Thymus (tissue), 11 donors: ENCODE data around the gene ZNF280B. TPM values are rescaled to one million over a fixed set of nuclear protein-coding genes. Genes with fewer than 3 reads are reported as not detected.
A peak's percentile ranks its signal among the peaks of the same experiment; 100 is the strongest.
"Not testable (repeated sequence)": the region's sequence is repeated elsewhere in the genome, so short reads cannot be mapped to it uniquely, and the experiment has no call there.

ENCODE experiments used
- DNase-seq, 9 donors: peaks; one replicate each; pipeline ENCODE4 v3.0.0-alpha.2; 2013; ENCODE audit warnings: low spot score in 9 of 9, low read depth in 6 of 9, missing footprints in 1 of 9
- H3K27ac ChIP-seq, 2 donors: one replicate each; pipeline ENCODE4 v1.5.1; 2013; ENCODE audit warnings: control low read depth in 1 of 2, low read depth in 1 of 2, low read length in 1 of 2, mild to moderate bottlenecking in 1 of 2, moderate library complexity in 1 of 2
- H3K27me3 ChIP-seq, 2 donors: one replicate each; pipeline ENCODE4 v1.5.1; 2013; ENCODE audit warnings: low read length in 1 of 2; ENCODE audit not compliant: control insufficient read depth in 2 of 2, insufficient read depth in 1 of 2
- H3K36me3 ChIP-seq, 2 donors: one replicate each; pipeline ENCODE4 v1.5.1; 2013; ENCODE audit warnings: low read length in 1 of 2, mild to moderate bottlenecking in 1 of 2, moderate library complexity in 1 of 2; ENCODE audit not compliant: control insufficient read depth in 2 of 2, insufficient read depth in 2 of 2
- H3K4me1 ChIP-seq, 2 donors: one replicate each; pipeline ENCODE4 v1.5.1; 2013; ENCODE audit warnings: low read length in 2 of 2; ENCODE audit not compliant: control insufficient read depth in 2 of 2, insufficient read depth in 2 of 2
- H3K4me3 ChIP-seq, 2 donors: one replicate each; pipeline ENCODE4 v1.5.1; 2013; ENCODE audit warnings: low read length in 2 of 2, control low read depth in 1 of 2, mild to moderate bottlenecking in 1 of 2
- H3K9me3 ChIP-seq, 2 donors: one replicate each; pipeline ENCODE4 v1.5.1; 2013; ENCODE audit warnings: low read length in 1 of 2, mild to moderate bottlenecking in 1 of 2; ENCODE audit not compliant: control insufficient read depth in 2 of 2, insufficient read depth in 1 of 2
- WGBS: extraction: QIAGEN DNeasy Blood & Tissue Kit; methylation state at CpG from one replicate; pipeline ENCODE4 v1.1.7; 2013; 5-methylcytosine and 5-hydroxymethylcytosine counted together
- polyA plus RNA-seq: library from polyadenylated mRNA; stranded (reverse); fragments of 200-250 nt; gene quantifications from one replicate; pipeline ENCODE4 v1.2.3, GENCODE V29; 2013
- total RNA-seq: library from RNA; stranded (reverse); fragments of 120-200 nt; gene quantifications from one replicate; pipeline ENCODE4 v1.2.4, GENCODE V29; 2013
- donor health status: healthy.

The ZNF280B gene
- total and polyA plus RNA-seq, 2 donors, result 0.55 to 0.99 TPM

GRCh38 chr22:22452211-22452610 is 56.3 kb downstream of the ZNF280B start:
- peaks cover 2 to 6% of the 10 kb centered on the region in 2 donors for H3K27me3 ChIP-seq
- DNase-seq, result no peak
- peaks cover 1 to 6% of the 10 kb centered on the region in 2 donors for H3K9me3 ChIP-seq
- no peak overlapping the region for H3K27ac ChIP-seq
- WGBS, result 92% methylated on average over 1 of the region's 1 CpG
- no peaks in the 10 kb centered on the region for H3K36me3 ChIP-seq
- no peak overlapping the region for H3K4me3 ChIP-seq
- H3K4me1 ChIP-seq, result no peaks in the 10 kb centered on the region

GRCh38 chr22:22450343-22450839 is 58.2 kb downstream of the ZNF280B start:
- Histone ChIP-seq H3K36me3 (no peaks in the 10 kb centered on the region), H3K9me3 (peaks cover 1 to 6% of the 10 kb centered on the region in 2 donors), H3K27me3 (peaks cover 2 to 8% of the 10 kb centered on the region in 2 donors), H3K27ac (no peak overlapping the region), H3K4me1 (no peaks in the 10 kb centered on the region), H3K4me3 (no peak overlapping the region)
- 9% methylated on average over 4 of the region's 4 CpGs for WGBS
- peak in 2 of 9 donors; percentile 6 to 28 for DNase-seq

DNA sequence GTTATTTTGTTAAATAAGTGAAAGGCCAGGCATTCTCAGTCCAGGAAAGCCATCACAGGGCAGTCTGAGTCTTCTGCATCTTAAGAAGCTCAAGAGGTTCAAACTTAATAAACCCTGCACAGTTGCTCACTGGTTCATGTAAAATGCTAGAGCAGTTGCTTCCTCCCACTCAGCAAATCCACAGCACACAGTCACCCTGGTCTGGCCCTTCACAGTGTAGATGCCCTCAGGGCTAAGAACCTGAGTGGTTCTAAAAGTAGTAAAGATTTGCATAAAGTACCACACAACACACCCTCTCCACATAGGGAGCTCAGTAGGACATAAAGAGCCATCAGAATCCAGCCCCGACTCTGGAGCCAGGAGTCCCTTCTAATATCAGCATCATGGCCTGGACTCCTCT is 58.7 kb downstream of the ZNF280B start:
- Histone ChIP-seq H3K4me1 (no peaks in the 10 kb centered on the region), H3K36me3 (no peaks in the 10 kb centered on the region), H3K27me3 (peaks cover 2 to 8% of the 10 kb centered on the region in 2 donors), H3K27ac (no peak overlapping the region), H3K4me3 (no peak overlapping the region), H3K9me3 (peaks cover 1 to 6% of the 10 kb centered on the region in 2 donors)
- whole genome bisulfite sequencing, result 100% methylated on average over 1 of the region's 1 CpG
- DNase-seq, result no peak

DNA sequence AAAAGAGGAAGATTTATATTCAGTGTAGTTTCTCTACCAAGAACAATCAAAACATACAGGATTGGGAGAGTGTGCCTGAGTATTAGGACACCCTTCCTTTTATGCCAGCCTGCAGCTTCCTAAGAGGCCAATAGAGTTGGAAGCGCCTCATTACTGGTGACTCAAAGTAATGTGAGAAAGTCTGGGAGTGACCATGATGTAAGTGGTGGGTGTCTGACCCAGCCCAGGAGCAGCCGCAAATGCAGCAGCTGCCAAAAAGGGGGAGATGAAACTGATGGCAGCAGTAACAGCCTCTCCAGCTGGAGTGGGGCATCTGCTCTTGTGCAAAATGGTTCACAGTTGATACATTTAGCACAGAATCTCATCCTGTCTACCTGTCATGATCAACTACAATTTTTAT is 62.0 kb downstream of the ZNF280B start:
- peaks cover 0 to 5% of the 10 kb centered on the region in 2 donors for H3K27me3 ChIP-seq
- no peaks in the 10 kb centered on the region for H3K4me1 ChIP-seq
- no peaks in the 10 kb centered on the region for H3K36me3 ChIP-seq
- no peak for DNase-seq
- no peaks in the 10 kb centered on the region for H3K9me3 ChIP-seq
- H3K4me3 ChIP-seq, result no peak overlapping the region
- 67% methylated on average over 2 of the region's 2 CpGs for WGBS
- H3K27ac ChIP-seq, result no peak overlapping the region

GRCh38 chr22:22444007-22444589 is 64.4 kb downstream of the ZNF280B start:
- H3K27ac ChIP-seq, DNase-seq, H3K4me1 ChIP-seq, H3K9me3 ChIP-seq, H3K36me3 ChIP-seq, H3K27me3 ChIP-seq, H3K4me3 ChIP-seq: not testable (repeated sequence)
- 76% methylated on average over 5 of the region's 5 CpGs for WGBS

DNA sequence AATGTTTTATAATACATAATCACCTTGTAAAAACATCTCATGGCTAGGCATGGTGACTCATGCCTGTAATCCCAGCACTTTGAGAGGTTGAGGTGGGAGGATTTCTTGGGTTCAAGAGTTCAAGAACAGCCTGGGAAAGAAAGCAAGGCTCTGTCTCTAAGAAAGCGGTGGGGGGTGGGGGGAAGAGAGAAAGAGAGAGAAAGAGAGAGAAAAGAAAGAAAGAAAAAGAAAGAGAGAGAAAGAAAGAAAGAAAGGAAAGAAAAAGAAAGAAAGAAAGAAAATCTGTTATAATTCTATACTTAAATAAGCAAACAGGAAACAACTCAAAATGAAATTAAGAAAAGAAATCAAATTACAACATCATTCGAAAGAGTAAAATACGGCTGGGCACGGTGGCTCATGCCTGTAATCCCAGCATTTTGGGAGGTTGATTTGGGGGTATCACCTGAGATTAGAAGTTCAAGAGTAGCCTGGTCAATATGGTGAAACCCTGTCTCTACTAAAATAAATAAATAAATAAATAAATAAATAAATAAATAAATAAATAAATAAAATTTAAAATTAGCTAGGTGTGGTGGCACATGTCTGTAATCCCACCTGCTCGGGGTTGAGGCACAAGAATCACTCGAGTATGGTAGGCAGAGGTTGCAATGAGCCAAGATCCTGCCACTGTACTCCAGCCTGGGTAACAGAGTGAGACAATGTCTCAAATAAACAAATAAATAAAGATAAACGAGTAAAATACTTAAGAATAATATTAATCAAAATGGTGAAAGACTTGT is 65.4 kb downstream of the ZNF280B start:
- Histone ChIP-seq H3K9me3 (no peaks in the 10 kb centered on the region), H3K4me3 (no peak overlapping the region), H3K27me3 (peaks cover 0 to 2% of the 10 kb centered on the region in 2 donors), H3K36me3 (no peaks in the 10 kb centered on the region), H3K27ac (no peak overlapping the region), H3K4me1 (no peaks in the 10 kb centered on the region)
- 83% methylated on average over 7 of the region's 7 CpGs for WGBS
- no peak for DNase-seq

GRCh38 chr22:22441626-22442025 is 66.9 kb downstream of the ZNF280B start:
- H3K27ac ChIP-seq, H3K36me3 ChIP-seq, H3K4me1 ChIP-seq, H3K4me3 ChIP-seq, DNase-seq, H3K9me3 ChIP-seq, H3K27me3 ChIP-seq: not testable (repeated sequence)
- WGBS, result 97% methylated on average over 28 of the region's 28 CpGs

DNA sequence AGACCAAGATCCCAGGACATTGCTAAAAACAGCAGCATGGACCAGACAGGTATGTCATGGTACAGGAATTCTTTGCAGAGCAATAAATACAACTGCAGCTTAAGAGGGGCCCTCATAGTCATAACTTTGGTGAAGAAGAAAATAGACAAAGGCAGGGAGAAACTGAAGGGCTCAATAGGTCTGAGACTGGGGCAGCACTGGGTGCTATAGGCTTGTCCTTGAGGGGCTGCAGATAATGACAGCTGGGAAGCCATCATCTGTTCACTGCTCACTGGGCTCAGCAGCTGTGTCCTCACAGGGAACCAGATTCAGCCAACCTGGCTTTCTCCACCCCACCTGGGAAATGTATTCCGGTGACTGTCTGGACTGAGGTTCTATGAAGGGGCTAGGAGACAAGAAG is 68.4 kb downstream of the ZNF280B start:
- WGBS, result 85% methylated on average over 1 of the region's 1 CpG
- no peaks in the 10 kb centered on the region for H3K9me3 ChIP-seq
- H3K36me3 ChIP-seq, result no peaks in the 10 kb centered on the region
- H3K27ac ChIP-seq, result no peak overlapping the region
- DNase-seq, result no peak
- H3K4me1 ChIP-seq, result no peaks in the 10 kb centered on the region
- no peaks in the 10 kb centered on the region for H3K27me3 ChIP-seq
- no peak overlapping the region for H3K4me3 ChIP-seq
